NCI-H1930 (cell line): ENCODE results near the gene CDIP1.
A peak's percentile ranks its signal among the peaks of the same experiment; 100 is the strongest.

Source experiments
- DNase-seq, 2 experiments: peaks; one replicate each; lab custom pipeline; 2025; lab: John Stamatoyannopoulos, UW

CDIP1 gene

DNA sequence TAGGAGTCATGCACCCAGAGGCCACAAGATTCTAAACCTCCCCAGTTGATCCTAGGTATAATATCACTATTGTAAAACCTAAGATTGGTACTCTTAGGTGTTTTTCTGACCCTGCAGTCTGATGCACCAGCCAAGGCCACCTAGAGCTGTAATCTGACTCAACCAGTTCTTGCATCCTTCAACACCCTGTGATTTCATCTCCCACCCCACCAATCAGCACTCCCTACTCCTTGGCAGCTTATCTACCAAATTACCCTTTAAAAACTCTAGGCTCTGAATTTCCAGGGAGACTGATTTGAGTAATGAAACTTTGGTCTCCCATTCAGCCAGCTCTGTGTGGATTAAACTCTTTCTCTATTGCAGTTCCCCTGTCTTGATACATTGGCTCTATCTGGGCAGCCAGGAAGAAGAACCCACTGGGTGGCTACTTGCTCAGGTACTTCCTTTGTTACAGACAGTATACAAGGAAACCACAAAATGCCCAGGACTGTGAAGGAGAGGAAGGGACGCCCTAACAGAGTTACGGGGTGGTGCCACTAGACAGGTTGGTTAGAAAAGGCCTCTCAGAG, 1.2 kb upstream of the CDIP1 start:
- DNase-seq: no peak

DNA sequence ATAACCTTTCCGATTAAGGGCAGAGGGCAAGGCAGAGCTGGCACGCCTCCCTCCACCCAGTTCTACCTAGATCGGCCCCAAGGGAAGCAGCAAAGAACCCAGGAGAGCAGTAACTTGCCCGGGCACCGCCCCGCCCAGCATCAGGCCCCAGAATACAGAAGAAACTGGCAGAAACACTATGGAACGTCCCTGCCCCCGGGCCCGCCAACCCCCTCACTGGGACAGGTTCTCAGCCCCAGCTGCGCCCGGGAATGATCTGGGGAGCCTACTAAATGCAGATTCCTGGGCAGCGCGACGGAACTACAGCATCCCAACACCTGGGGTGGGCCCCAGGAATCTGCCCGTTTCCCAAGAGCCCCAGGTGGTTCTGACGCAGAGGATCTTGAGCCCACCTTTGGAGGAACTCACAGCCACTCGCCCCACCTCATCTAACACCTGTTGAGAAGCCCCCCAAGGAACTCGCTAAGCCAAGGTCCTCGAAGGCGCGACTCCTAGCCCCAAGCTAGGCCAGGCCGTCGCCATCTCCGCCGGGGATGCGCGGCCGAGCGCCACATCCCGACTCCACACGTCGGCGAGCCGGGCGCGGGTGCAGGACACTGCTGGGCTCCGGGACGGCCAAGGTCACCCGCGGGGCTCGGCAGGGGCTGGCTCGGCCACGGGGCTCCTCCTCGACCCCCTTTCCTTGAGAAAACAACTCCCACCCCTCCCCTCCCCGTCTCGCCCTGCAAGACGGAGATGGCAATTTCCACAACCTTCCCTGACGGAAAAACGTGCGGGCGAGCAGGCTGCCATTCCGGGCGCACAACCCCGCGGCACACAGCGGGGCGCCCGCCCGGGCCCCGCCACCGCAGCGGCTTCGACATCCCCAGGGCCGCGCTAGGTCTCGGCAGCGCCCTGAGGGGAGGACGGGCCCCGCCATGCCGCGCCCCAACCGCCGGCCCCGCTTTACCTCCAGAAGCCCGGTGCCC, 913 bp downstream of the CDIP1 start:
- DNase-seq: no peak

DNA sequence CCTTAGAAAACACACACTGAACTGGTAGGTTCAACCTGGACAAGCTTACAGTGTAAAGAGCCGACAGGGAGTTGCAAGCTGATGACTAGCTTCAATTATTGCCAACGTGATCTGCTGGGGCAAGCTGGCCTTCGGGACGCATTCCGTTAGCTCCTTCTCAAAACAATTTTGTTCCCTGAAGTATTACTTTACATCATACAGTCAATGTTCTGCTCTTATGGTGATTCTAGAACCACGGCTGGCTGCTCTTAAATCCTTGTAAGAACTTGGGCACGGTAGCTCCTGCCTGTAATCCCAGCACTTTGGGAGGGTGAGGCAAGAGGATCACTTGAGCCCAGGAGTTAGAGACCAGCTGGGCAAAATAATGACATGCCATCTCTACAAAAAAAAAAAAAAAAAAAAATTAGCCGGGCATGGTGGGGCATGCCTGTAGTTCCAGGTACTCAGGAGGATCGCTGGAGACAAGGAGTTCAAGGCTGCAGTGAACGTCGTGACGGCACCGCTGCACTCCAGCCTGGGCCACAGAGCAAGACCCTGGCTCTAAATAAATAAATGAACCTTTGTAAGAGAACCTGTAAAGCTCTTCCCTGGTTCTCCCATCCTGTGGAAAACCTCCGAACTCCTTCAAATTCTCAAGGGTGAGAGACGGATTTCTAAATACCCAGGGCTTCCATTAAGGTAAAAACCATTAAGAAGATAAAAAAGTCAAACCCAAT, 2.0 kb downstream of the CDIP1 start:
- no peak for DNase-seq

DNA sequence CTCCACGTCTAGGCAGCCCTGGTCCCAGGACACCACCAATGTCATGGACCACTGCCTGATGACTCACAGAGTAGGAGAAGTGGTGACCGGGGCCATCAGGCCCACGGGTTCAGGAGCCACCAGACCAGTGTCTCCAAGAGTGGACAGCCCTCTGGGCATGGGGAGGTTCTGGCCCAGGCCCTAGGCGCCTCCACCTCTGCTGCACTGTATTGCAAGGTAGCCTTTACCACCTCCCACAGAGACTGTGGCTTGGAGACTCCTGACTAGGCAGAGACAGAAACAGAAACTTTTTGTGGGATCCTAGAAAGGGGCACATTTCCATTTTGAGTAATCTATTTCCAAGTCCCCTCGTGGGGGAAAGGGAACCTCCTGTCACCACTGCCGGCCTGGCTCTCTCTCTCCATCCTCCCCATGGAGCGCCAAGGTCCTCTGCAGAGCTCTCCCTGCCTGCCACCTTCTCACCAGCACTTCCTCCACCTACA, 2.9 kb downstream of the CDIP1 start:
- DNase-seq: no peak

DNA sequence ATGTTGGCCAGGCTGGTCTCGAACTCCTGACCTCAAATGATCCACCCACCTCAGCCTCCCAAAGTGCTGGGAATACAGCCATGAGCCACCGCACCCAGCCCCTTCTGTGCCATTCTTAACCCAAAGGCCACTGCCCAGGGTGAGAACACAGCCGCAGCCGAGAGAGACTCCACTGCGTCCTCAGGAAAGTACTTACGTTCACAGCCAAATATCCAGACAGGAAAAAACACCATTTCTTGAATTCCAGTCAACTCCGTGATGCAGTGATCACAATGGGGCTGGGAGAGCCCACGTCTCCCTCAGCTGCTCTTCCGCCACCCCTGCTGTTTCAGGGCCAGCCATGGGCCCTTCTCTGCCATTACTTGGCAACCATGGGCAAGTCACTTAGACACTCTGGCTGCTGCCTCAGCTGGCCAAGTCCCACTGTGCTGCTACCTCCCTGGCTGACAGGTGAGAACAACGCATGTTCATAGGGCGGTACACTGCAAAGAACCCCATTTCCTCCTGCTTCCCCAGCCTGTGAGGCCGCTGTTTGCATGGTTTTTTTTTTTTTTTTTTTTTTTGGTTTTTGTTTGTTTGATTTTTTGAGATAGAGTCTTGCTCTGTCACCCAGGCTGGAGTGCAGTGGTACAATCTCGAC, 4.3 kb downstream of the CDIP1 start:
- no peak for DNase-seq

DNA sequence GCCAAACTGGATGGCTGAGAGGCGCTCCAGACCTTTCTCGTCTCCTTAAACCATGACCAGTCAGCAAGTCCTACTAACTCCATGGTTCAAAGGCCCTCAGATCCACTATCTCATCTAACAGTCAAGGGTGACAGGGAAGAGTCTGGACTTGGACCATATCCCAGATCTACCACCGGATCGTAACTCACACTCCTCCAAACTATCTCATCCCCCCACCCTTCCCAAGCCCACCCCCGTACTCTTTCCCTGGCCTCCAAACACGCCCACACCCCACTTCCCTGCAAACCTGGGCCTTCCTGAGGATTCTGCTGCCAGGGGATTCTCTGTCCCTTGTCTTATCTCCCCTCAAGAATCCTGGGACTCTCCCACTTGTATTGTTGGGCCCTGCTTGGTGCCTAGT, 5.1 kb downstream of the CDIP1 start:
- no peak for DNase-seq

DNA sequence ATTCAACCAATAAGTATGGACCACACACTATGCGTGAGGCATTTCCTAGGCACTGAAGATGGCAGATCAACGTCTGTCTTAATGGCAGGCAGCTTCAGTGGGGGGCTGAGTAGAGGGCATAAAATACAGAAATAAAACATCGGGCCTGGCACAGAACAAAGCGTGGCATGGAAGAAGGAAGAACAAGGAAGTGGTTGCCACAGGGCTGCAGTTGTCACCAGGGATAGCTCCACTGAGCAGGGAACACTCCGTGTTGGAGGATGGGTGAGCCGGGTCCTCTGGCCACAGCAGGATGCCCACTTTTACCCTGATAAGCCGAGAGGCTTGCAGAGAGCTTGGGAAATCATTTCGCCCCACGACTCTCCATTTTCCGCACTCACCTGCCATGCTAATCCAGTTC, 6.3 kb downstream of the CDIP1 start:
- DNase-seq: no peak

DNA sequence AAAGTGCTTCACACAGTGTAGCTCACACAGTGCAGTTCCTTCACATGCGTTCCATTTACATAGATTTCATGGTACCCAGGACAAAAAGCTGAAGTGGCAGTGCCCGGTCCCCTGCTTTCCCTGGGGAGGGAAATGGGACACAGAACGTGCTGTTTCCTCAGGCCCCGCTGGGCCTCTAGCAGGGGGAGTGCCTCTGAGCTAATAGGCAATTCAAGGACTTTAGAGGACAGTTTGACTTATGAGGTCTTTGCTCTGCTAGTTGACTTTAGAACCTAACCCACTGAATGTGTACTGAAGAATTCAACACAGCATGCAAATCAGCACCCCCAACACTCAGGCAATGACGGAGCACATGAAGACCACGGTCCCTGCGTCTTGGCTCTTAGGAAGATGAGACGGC, 6.8 kb downstream of the CDIP1 start:
- DNase-seq: no peak

DNA sequence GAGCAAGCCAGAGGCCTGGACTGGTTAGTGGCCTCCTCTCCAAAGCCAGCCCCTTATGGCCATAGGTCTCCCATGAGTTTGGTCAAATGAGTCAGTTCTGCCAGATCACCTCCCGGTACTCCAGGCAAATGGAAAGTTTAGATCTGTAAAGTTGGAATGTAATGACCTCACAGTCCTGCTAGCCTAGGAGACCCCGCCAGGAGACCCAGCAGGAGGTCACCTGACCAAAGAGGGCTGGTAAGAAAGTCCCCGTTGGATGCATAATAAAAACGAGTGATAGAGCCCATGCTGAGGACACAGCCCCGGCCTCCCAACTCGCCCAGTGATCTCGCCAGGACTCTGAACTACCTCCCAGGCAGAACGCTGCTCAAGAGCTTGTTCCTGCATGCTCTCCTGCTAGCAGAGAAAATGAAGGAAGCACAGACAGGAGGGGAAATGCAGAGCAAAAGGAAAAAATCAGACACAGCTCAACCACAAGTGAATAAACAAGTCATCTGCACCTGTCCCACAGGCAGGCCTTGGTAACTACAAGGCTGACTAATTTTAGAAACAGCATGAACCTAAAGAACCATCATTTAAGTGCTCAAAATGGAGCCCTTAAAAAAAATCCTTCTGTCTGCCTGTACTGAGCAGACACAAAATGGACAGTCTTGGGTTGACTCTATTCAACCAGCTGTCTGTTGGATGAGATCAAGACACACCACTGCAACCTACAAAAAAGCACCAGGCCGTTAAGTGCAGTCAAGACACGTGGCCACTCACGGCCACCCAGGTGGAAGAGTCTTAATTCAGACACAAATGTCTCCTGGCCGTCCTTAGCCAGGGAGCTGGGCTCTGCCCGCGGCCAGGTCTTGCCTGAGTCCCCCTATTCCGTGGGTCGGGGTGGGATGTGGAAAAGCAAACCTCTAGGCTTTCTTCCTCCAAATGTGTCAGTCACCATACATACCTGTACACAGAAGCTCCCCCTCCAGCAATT, 9.2 kb downstream of the CDIP1 start:
- no peak for DNase-seq

DNA sequence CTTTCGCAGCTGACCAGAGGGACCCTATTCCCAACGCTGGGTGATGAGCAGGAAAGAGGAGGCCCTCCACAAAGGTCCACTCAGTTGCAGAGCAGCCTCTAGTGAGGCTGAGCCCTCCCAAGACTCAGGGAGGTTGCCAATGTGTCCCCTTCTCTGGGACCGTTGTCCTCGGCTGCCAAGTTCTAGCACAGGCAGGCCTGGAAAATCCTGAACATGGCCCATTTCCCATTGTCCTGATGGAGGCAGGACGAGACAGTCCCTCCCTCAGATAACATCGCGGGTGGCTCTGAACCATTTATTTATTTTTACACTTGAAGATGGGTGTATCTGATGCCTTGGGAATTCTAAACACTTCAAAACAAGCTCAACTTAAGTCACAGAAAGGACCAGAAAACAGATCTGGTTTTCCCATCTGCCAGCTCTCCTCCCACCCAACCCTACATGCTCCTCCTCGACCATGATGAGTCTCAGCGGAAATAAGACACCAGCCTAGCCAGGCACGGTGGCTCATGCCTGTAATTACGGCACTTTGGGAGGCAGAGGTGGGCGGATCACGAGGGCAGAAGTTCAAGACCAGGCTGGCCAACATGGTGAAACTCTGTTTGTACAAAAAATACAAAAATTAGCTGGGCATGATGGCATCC, 12.8 kb downstream of the CDIP1 start:
- DNase-seq: no peak

DNA sequence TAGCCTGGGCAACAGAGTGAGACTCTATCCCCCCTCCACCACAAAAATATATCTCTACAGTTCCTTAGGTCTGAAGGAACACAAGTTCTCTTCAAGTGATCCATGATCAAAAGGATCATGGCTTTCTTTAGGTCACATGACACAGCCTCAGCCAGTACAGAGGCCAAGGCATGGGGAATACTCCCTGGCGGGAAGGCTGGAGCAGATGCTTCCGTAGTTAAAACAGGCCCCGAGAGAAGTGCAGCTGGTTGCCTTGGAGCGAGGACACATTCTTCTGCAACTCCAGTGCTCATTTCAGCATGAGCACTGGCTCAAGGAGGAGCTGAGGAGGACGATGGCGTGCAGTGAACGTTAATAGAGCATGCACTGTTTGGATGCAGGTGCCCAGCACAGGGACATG, 13.5 kb downstream of the CDIP1 start:
- DNase-seq: no peak

DNA sequence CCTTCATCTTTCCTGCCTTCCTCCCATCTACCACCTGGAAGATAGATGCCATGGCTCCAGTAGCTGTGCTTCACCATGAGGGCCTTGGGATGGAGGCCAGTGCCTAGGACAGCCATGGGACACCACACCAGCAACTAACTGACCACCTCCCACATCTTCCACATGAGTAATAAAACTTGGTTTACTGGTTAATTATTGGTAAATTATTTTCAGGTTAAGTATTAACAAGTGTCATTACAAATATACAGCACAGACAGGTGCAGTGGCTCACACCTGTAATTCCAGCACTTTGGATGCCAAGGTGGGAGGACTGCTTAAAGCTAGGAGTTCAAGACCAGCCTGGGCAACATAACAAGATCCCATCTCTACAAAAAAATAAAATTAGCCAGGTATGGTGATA, 14.0 kb downstream of the CDIP1 start:
- DNase-seq: no peak

DNA sequence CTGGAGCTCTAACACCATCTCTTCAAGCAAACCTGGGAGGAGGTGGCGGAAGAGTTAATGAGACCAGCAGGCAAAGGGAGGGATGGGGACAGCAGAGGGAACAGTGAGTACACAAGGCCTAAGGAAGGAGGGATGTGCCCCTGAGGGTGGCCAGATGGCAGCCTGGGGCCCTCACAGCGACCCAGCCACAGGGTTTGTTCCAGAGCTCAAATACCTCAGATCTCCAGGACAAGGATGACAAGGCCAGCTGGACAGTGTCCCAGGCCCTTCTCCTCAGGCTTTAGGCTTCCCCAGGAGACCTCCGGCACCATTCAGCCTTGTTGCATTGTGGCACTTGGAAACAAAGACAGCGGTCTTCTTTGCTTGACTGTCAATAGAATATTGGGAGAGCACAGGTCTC, 14.9 kb downstream of the CDIP1 start:
- DNase-seq: no peak

DNA sequence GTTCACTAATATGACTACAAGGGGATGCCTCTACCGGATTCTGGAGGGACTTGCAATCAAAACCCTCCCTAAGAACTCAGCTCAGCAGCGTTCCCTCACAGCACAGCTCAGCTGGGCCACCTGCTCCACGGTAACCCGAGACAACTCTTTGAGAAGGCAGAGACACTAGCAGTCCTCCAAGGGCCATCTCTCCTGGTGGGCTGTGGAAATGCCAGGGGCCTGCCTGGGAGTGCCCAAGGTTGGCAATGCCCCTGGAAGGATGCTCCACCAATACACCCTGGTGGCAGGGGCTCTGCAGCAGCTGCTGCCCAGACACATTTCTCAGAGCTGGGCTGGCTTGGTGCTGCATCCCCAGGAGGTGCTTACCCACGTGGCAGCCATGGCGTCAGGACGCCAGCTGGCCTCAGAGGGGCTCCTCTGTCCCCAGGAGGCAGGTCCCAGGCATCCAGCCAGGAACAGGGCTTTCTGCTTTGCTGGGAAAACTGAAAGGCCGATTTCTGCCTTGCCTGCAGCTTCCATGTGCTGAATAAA, 16.5 kb downstream of the CDIP1 start:
- no peak for DNase-seq

DNA sequence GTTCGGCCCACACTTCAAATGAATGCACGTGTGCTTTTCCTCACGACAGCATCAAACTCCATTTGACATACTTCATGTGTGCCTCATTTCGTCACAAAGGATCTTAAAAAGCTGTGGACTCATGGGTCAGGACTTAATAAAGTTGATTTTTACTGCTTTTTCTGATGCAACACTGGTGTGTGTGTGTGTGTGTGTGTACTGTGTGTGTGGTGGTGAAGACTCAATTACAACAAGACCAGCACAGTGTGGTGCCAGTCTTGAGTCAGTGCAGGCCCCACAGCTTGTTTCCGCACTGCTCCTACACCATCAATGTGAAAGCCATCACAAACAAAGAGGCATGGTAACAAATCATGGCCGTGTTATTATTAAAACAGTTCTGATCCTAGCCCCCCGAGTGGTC, 17.7 kb downstream of the CDIP1 start:
- no peak for DNase-seq

DNA sequence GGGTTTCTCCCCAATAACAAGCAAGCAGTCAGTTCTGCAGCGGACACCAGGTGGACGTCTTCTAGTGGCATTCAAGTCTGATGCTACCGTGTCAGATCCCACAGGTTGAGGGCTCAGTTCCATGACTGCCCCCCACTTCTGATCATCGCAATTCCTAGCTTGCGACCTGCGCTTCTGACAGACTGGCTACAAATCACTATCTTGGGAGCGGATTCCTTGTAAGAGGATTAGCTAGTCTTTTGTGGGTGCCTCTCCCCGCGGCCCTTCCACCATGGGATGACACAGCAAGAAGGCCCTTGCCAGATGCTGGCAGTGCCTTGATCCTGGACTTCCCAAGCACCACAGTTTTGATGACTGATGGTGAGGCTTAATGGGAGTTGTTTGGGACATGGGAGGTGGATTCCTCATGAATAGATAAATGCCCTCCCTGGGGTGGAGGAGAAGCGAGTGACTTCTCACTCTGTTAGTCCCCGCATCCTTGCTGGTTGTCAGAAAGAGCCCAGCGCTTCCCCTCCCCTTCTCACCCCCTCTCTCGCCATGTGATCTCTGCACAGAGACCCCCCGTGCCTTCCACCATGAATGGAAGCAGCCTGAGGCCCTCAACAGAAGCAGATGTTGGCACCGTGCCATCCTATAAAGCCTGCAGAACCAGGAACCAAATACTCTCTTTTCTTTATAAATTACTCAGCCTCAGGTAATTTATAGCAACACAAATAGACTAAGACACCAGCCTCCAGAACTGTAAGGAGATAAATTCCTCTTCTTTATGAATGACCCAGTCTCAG, 19.1 kb downstream of the CDIP1 start:
- DNase-seq: no peak

DNA sequence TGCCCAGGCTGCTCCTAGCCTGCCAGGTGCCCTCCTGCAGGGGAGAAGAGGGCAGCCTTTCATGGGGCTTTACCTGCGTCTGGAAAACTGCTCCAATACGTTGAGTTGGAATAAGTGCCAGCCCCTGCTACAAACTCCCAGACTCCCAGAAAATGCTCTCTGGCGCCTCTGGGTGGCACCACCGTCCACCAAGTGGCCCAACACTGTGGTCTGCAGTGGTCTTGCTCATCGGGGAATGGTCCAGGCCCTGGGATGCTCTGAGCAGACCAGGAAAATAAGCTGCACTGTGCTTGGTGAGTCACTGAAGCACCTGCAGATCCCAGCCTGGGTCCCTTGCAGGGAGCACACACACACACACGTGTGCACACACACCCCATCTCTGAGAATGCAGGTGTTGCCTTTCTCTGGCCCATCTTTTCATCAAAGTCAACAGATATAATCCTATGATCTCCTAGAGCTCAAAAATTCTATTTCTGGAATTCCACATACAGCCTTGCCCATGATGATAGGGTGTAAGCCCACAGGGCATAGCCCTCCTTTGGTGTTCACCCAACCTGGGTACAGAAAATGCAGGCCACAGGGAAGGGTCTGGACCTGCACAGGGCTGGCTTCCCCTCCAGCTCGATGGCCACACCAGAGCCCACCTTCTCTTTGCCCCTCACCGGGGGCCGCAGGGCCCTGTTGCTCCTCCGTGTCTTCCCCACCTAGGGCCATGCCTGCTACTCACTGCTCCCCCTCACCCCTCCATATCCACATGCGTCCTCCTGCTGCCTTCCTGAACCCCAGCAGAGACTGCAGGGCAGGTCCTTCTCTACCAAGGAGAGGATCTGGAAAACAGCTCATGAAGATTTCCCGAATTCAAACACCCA, 20.5 kb downstream of the CDIP1 start:
- peak in 1 of 2 experiments; percentile 39 for DNase-seq

DNA sequence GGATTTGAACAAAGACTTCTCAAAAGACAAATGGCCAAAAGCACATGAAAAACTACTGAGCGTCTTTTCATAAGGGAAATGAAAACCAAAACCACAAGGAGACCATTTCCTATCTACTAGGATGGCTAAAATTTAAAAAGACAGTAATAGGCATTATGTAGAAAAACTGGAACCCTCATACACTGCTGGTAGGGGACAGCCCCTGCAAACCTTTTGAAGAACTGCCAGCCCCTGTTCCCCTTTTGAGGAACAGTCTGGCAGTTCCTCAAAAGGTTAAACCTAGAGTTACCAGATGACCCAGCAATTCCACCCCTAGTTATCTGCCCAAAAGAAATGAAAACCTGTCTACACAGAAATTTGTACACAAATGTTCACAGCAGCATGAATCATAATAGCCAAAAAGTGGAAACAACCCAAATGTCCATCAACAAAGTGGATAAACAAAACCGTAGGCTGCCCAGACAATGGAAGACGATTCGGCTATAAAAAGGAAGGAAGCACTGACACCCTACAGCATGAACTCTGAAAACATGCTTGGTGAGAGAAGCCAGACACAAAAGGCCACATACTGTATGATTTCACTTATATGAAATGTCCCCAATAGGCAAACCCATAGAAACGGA, 22.9 kb downstream of the CDIP1 start:
- no peak for DNase-seq
